HG02885 (cell line): Measurements from ENCODE around the gene CHRNA9.
A peak's percentile ranks its signal among the peaks of the same experiment; 100 is the strongest.
"Not testable (repeated sequence)": the region's sequence is repeated elsewhere in the genome, so short reads cannot be mapped to it uniquely, and the experiment has no call there.

ENCODE experiments used
- ATAC-seq: cut with Tn5 transposase; IDR thresholded peaks from one replicate; pipeline ENCODE4 v1.9.1; 2021; ENCODE audit warnings: mild to moderate bottlenecking; ENCODE audit not compliant: unreplicated experiment, poor library complexity

Gene CHRNA9, protein sequence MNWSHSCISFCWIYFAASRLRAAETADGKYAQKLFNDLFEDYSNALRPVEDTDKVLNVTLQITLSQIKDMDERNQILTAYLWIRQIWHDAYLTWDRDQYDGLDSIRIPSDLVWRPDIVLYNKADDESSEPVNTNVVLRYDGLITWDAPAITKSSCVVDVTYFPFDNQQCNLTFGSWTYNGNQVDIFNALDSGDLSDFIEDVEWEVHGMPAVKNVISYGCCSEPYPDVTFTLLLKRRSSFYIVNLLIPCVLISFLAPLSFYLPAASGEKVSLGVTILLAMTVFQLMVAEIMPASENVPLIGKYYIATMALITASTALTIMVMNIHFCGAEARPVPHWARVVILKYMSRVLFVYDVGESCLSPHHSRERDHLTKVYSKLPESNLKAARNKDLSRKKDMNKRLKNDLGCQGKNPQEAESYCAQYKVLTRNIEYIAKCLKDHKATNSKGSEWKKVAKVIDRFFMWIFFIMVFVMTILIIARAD

DNA sequence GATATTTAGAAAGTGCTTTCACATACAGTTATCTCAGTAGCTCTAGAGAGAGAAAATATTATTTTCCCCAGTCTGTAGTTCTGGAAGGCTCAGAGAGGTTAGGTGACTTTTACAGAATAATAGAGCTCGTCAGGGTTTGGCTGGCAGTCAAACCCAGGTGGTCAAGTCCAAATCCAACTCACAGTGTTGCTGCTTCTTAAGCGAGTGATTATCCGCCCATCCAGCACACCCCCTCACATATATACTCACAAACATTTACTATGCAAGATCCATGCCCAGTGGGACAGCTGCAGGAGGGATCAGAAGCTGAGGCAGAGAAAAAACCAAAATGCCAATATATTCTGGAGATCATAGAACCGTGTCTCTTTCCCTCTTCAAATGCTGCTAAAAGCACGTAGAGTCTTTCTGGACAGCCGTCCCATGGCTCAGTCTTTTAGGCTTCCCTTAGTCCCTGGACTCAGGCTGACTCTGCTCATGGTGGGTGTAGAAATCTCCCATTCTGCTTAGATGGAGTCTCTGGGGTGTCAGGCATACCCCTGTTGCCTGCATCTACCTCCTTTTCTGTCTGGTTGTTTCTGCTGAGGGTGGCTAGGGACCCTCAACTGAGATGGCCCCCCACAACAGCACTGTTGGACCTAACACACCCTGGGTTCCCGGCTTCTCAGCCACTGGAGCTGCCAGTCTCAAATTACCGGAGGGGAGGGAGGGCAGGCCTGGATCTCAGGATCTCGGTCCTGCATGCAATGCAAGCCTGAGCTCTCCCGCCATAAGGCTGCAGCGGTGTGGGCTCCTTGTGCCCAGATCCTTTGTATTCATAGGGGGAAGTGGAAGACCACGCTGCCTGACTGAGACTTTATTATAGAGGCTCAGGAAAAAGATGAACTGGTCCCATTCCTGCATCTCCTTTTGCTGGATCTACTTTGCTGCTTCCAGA lies at the start of gene CHRNA9:
CHRNA9 (plus strand) TSS at position 743 of the 934 bp plus-strand sequence; CDS start at position 878, 135 bp downstream.
- no peak for ATAC-seq

DNA sequence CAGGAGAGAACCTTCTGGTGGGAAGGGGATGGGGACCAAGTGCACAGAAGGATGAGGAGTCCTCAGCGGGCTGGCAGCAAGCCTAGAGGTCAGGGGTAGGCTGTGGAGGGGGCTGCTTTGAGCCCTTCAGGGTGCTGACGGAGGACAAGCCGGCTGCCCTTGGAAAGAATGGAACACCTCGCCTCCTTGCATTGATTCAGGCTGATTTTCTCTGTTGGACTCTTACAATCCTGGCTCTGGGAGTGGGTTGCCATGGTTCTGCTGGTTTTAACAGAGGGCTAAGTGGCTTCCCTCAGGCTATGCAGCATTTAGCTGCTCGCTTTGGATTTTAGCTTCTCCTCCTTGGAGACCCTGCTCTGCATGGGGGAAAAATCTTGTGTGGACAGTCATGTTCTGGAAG lies 49.4 kb upstream of the CHRNA9 start:
- no peak for ATAC-seq

DNA sequence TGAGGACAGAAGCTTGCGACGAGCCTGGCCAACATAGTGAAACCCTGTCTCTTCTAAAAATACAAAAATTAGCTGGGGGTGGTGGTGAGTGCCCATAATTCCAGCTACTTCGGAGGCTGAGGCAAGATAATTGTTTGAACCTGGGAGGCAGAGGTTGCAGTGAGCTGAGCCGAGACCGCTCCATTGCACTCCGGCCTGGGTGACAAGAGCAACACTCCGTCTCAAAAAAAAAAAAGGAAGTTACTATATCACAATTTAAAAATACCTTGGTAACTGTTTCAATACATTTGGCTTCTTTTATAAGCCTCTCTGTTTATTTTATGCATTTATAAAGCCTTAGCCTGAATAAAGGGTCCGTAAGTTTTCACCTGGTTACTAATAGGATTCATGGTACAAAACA lies 46.6 kb upstream of the CHRNA9 start:
- ATAC-seq = no peak

DNA sequence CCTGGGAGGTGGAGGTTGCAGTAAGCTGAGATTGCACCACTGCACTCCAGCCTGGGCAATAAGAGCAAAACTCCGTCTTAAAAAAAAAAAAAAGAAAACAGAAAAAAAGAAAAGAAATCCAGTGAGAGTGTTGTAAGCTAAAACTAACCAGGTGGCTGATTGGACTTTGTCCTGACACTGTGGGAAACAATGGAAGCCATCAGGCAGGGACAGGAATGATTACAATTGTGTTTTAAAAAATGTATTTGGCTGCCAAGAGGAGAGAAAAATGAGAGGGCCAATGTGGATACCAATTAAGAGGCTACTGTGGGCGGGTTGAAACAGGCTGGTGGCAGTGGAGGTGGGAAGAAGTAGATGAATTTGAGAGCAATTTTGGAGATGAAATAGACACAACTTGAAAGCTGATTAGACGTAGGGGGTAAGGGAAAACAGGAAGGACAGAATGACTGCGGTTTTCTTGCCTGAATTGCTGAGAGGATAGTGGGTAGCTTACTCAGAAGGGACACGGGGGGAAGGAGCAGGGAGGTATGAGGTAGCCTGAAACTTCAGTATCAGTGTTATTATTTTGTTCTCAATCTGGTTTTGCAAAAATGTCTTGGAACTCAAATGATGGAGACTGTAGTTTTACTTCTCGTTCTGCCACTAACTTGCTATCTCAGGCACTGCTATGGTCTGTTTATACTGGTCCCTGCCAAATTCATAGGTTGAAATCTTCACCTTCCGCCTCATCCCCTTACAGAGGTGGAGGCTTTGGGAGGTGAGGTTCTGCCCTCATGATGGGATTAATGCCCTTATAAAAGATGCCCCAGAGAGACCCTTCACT lies 45.6 kb upstream of the CHRNA9 start:
- ATAC-seq = peak; percentile 69

DNA sequence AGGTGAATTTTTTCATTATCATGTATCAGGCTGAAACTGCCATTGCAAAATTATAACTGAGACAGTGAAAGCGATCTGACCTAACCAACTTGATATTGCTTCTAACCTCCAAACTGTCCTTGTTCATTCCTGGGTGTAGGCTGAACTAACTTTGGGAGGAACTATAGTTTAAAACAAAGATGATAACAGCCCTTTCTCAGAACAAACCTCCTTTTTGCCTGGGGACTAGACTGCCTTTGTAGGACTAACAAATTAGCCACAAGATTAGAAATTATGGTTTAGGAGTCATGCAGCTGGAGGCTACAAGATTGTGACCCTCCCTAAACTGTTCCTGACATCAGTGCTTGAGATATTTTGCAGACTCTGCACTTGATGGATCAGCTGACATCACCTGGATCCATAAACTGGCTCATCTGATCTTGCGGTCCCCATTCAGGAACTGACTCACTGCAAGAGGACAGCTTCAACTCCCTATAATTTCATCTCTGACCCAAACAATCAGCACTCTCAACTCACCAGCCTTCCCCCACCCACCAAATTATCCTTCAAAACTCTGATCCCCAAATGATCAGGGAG lies 44.4 kb upstream of the CHRNA9 start:
- ATAC-seq = not testable (repeated sequence)

DNA sequence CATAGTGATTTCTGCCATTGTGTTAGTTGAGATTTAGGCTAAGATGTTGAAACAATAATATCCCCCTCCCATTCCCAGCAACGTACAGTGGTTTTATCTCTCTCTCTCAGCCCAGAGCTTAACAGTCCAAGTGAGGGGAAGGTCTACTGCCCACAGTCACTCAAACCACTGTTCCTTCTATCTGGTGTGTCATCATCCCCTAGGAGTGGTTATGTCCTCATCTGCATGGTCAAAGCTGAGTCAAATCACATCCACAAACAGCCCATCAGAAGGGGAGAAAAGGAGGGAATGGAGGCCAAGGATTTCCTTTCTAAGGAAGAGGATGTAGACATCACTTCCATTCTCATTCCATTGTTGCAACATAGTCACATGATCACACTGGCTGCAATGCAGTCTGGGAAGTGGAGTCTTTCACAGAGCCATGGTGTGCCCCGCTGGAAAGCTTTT lies 42.8 kb upstream of the CHRNA9 start:
- ATAC-seq = no peak

DNA sequence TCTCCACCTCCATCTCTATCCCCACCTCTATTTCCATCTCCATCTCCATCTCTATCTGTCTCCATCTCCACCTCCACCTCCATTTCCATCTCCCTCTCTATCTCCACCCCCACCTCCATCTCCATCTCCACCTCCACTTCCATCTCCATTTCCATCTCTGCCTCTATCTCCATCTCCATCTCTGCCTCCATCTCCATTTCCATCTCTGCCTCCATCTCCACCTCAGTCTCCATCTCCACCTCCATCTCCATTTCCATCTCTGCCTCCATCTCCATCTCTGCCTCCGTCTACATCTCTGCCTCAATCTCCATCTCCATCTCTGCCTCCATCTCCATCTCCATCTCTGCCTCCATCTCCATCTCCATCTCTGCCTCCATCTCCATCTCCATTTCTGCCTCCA lies 40.8 kb upstream of the CHRNA9 start:
- no peak for ATAC-seq

DNA sequence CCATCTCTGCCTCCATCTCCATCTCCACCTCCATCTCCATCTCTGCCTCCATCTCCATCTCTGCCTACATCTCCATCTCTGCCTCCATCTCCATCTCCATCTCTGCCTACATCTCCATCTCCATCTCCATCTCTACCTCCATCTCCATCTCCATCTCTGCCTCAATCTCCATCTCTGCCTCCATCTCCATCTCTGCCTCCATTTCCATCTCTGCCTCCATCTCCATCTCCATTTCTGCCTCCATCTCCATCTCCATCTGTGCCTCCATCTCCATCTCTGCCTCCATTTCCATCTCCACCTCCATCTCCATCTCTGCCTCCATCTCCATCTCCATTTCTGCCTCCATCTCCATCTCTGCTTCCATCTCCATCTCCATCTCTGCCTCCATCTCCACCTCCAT lies 40.1 kb upstream of the CHRNA9 start:
- ATAC-seq = not testable (repeated sequence)

DNA sequence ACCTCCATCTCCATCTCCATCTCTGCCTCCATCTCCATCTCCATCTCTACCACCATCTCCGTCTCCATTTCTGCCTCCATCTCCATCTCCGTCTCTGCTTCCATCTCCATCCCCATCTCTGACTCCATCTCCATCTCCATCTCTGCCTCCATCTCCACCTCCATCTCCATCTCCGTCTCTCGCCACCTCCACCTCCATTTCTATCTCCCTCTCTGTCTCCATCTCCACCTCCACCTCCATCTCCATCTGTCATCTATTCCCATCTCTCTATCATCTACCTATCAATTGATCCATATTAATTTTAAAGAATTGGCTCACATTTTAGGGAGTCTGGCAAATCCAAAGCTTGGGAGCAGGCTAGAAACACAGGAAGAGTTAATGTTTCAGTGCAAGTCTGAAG lies 39.6 kb upstream of the CHRNA9 start:
- ATAC-seq = no peak

DNA sequence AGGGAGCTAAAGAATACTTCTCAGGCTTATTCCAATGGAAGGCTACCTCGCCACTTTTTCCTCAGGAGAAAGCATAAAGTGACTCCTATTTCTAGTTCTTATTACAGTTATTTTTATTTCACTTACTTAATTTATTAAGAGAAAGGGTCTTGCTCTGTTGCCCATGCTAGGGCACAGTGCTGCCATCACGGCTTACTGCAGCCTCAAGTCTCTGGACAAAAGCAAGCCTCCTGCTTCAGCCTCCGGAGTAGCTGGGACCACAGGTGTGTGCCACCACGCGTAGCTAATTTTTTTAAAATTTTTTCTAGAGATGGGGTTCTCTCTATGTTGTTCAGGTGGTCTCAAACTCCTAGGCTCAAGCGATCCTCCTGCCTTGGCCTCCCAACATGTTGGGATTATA lies 36.0 kb upstream of the CHRNA9 start:
- no peak for ATAC-seq

DNA sequence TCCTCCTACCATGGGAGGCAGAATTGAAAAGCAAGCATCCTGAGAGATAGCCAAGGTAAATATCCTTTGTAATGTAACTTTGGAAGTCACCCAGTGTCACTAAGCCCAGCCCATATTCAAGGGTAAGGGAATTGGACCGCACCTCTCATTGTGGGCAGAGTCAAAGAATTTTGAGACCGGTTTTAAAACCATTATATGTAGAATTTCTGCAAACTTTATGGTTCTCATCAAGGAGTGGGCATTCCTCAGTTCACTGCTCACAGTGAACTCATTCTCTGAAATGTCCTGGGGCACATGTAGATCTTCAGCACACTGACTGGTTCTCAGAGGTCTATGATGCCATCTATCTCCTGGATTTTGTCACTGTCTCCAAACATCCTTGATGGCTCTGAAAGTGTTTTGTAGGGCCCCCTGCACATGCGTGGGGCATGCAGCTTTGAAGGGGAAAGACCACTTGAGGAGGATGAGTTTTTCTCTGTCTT lies 35.3 kb upstream of the CHRNA9 start:
- no peak for ATAC-seq

DNA sequence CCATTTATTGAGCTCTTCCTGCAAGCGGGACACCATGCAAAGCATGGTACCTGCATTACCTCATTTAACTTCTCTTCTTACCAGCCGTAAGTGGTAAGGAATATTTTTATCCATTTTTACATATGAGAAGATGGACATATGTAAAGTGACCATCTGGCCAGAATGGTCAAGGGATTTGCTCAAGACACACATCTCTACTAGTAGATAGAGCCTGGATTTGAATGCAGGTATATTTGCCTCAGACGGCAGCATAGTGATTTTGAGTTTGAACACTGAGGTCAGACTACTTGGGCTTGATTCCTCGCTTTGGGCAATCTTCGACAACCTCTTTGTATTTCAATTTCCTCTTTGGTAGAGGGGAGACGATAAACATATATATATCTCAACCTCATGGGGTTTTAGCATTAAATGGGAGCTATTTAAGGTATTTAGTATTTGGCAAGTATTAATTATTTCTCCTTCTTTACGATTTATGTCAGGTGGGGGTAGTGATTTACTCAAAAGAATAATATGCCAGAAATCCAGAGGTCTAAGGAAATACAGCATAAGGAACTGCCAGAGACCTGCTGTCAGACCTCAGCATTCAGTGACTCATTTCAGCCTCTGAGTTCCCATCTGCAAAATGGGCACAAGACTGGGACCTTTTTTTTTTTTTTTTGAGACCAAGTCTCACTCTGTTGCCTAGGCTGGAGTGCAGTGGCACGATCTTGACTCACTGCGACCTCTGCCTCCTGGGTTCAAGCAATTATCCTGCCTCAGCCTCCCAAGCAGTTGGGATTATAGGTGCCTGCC lies 34.6 kb upstream of the CHRNA9 start:
- ATAC-seq = no peak

DNA sequence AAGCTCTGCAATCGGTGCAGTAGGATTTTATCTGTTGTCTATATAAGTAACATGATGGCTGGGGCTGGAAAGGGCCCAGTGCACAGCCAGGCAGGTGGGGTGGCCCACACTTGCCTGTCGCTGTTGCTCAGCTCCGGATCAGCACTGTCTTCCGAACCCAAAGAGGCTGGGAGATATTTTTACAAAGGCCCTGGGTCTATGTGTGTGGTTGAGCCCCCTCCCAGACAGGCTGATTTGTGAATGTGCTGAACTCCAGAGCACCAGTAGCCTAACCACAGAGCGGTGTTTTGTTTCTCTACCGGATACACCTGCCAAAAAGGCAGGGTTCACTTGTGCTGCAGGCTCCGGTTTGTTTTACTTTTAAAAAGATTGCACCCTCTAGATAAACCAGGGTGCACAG lies 33.5 kb upstream of the CHRNA9 start:
- ATAC-seq = peak; percentile 79

DNA sequence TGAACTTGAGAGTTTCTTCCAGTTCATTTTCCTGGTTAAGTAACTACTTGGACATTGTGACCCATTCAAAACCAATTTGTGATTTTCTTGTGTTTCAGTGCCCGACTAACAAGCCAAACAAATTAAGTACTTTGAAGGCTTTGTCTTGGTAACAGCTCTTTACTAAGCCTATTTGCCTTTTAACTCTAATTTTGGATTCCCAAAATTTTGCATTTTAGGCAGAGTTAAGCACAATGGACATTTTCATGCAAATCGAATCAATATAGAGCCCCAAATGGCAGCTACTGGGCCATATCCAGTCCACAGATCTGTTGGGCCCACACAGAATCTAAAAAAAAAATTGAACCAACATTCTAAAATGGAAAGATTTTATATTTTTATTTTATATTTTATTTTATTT lies 31.4 kb upstream of the CHRNA9 start:
- no peak for ATAC-seq

DNA sequence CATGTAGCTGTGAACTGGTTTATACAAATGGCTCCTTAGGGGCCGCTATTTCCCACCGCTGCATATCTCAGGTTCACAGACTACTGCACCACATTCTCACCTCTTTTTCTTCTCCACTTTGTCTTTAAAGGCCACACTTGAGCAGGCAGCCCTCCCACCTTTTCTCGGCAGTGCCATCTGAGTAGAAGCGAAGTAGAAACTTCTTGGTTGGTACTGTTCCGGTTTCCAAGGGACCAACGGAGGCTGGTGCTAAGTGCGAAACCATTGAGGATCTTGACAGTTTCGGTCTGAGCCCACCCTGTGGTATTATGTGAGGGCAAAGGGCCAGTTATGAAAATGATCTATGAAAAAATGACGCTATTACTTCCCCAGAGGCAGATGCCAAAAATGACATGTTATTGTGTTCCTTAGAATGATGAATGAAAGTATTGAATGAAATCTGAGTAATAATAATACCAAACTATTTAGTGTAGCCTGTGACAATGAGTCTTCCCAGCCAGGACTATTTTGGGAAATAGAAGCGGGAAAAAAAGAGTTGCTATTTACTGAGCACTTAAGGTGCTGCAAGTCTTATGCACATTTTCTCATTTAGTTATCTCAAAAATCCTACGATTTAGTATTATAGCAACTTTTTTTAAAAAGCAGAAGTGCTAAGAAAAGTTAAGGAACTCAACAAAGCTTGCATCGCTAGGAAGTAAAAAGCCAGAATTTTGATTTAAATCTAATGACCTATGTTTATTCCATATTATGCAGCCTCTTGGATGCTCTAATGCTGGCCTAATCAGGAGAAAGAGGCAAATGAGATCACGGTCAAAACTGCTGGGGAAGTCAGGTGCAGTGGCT lies 29.6 kb upstream of the CHRNA9 start:
- peak; percentile 42 for ATAC-seq

DNA sequence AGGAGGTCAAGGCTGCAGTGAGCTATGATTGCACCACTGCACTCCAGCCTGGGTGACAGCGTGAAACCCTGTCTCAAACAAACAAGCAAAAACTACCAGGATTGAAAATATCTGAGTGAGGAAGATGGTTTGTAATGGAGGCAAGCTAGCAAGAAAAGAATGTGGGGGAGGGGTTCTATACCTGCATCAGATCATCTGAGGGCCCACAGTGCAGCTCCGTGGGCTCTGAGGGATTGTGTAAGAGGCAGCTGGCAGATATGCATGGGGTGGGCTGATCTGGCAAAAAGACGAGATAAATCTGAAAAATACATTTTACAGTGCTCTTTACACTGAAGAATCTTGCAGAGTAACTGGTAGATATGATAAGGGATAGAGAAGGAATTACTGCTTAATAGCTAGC lies 28.9 kb upstream of the CHRNA9 start:
- ATAC-seq = no peak

DNA sequence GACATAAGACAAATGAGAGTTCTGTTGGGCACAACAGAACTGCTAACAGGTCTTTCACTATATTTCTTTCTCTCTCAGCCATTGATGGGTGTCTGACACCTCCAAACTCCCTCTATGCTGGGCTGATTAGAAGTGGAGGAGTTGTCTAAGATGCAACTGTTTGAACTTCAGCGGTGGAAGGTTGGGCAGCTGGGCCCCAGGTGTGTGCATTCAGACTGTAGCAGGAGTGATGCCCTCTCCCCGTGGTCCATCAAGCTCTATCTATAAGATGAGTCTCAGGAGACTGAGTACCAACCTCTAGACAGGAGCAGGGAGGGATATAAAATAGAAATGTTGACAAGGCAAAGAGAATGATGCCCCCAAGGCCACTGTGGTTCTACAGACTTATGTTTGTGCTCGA lies 28.2 kb upstream of the CHRNA9 start:
- ATAC-seq = no peak
